ENCODE results near the gene ZNF414. TPM values are rescaled to one million over a fixed set of nuclear protein-coding genes. Genes with fewer than 3 reads are reported as not detected.

Gene ZNF414
- polyA plus RNA-seq, 1 donor from 2014 or later: 22.2 TPM

GRCh38 chr19:8510589-8511115, 3.3 kb downstream of the ZNF414 start:
- H3K36me3 Mint-ChIP-seq: peaks cover 5% of the 10 kb centered on the region
- H3K4me3 Mint-ChIP-seq: no peak overlapping the region
- H3K9me3 Mint-ChIP-seq: no peaks in the 10 kb centered on the region
- no peak overlapping the region for H3K27ac Mint-ChIP-seq
- H3K4me1 Mint-ChIP-seq: peaks cover 6 to 10% (median 8%) of the 10 kb centered on the region in 3 donors
- H3K27me3 Mint-ChIP-seq: no peaks in the 10 kb centered on the region

- H3K27ac Mint-ChIP-seq: peak overlapping the region in 1 of 3 donors; percentile 91
- H3K4me1 Mint-ChIP-seq: peaks cover 0 to 5% (median 3%) of the 10 kb centered on the region in 3 donors
- no peaks in the 10 kb centered on the region for H3K9me3 Mint-ChIP-seq
- H3K27me3 Mint-ChIP-seq: peaks cover 3% of the 10 kb centered on the region
- peak overlapping the region; percentile 90 to 98 (median 94) for H3K4me3 Mint-ChIP-seq
- H3K36me3 Mint-ChIP-seq: peaks cover 5% of the 10 kb centered on the region
Observed at GRCh38 chr19:8506402-8506957, 7.5 kb downstream of the ZNF414 start.

DNA sequence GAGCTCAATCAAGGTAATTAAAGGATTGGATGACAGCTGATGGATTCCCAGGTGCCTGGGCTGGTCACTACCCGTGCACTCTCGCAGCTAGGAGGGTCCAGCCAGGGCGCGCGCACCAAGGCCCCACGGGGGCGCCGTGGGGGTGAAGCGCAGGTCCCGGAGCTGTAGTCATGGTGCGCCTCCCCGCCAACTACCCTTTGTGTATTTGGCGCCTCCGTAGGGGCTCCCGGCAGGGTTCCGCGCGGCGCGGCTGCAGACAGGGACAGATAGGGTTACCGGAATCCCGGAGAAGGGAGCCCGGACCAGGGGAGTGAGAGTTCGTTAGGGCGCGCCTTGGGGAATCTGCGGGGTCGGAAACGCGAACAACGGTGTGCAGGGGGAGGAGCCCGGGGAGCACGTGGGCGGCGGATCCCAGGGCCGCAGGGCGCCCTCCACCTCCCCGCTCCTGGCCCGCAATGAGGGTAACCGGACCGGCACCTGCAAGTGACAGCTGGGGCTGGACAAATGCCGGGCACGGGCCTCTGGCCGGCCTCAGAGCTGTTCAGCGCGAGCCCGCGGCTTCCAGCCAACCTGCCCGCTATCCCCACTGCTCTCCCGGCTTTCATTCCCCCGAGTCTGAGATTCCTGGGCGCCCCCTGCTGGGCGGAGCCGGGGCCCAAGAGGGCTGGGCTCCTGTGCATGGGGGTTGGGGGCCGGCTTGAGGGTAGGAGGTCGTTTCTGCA, 8.1 kb downstream of the ZNF414 start:
- H3K27ac Mint-ChIP-seq: peak overlapping the region; percentile 27 to 92 (median 91)
- no peaks in the 10 kb centered on the region for H3K9me3 Mint-ChIP-seq
- peaks cover 0 to 5% (median 3%) of the 10 kb centered on the region in 3 donors for H3K4me1 Mint-ChIP-seq
- peaks cover 5% of the 10 kb centered on the region for H3K36me3 Mint-ChIP-seq
- H3K4me3 Mint-ChIP-seq: peak overlapping the region; percentile 90 to 98 (median 94)
- peaks cover 3% of the 10 kb centered on the region for H3K27me3 Mint-ChIP-seq

- H3K9me3 Mint-ChIP-seq: no peaks in the 10 kb centered on the region
- H3K27ac Mint-ChIP-seq: no peak overlapping the region
- peak overlapping the region in 3 of 4 donors; percentile 33 to 49 (median 44) for H3K4me3 Mint-ChIP-seq
- peaks cover 0 to 6% (median 5%) of the 10 kb centered on the region in 3 donors for H3K4me1 Mint-ChIP-seq
- H3K27me3 Mint-ChIP-seq: peaks cover 3% of the 10 kb centered on the region
- peaks cover 5% of the 10 kb centered on the region for H3K36me3 Mint-ChIP-seq
Observed at GRCh38 chr19:8504919-8505318, 9.0 kb downstream of the ZNF414 start.

DNA sequence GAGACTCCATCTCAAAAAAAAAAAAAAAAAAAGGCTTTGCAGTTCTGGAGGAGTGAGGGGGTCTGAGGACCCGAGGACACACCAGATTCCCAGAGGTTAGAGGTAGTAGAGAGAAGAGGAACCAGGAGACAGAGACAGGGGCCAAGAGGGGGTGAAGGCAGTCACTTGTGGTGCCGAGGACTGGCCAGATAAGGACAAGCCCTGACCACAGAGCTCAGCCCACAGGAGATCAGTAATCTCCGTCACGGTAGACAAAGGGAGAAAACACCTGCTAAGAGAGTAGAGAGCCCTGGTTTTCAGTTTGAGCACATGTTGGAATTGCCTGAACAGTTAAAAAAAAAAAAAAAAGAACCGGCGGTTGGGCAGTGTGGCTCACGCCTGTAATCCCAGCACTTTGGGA, 9.8 kb downstream of the ZNF414 start:
- Mint-ChIP-seq H3K36me3 (peaks cover 2% of the 10 kb centered on the region), H3K9me3 (no peaks in the 10 kb centered on the region), H3K4me1 (peaks cover 0 to 6% (median 5%) of the 10 kb centered on the region in 3 donors), H3K4me3 (peak overlapping the region in 3 of 4 donors; percentile 26 to 52 (median 31)), H3K27ac (peak overlapping the region in 1 of 3 donors; percentile 12), H3K27me3 (peaks cover 3% of the 10 kb centered on the region)

DNA sequence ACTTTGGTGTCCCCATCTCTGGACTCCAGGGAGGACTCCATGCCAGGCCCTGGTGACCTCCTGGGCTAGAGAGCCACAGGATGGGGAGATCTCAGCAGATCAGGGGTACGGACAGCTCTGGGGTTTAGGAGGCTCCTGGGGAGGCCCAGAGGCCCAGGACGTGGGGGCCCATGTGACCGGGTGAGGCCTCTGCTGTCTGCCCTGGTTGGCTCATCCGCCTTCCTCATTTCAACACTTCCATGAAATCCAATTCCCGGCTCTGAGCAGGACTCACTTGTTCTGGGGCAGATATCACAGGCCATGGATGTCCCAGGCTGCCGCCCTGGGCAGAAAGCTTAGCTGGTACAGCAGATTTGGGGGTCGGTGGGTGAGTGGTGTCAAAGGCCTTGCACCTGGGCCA, 10.5 kb downstream of the ZNF414 start:
- Mint-ChIP-seq H3K27me3 (peaks cover 3% of the 10 kb centered on the region), H3K9me3 (no peaks in the 10 kb centered on the region), H3K36me3 (peaks cover 2% of the 10 kb centered on the region), H3K4me1 (peaks cover 0 to 6% (median 5%) of the 10 kb centered on the region in 3 donors), H3K27ac (no peak overlapping the region), H3K4me3 (no peak overlapping the region)

DNA sequence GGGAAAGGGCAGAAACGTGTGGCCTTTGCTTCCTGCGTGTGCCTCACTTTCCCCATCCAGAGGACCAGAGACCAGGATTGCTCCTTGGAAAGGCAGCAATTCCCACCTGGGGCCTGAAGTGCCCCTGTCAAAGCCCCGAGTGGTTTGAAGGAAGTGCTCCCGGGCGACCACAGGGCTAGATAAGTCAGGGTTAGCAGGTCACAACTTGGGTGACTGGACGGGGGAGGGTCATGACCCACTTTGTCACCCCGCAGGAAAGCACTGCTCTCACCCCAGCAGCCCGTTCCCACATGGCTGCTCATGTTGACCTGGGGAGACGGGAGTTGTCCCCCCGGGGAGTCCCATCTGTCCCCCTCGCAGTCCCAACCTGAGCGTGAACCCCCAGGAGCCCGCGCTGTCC, 12.0 kb downstream of the ZNF414 start:
- Mint-ChIP-seq H3K4me3 (no peak overlapping the region), H3K36me3 (no peaks in the 10 kb centered on the region)

DNA sequence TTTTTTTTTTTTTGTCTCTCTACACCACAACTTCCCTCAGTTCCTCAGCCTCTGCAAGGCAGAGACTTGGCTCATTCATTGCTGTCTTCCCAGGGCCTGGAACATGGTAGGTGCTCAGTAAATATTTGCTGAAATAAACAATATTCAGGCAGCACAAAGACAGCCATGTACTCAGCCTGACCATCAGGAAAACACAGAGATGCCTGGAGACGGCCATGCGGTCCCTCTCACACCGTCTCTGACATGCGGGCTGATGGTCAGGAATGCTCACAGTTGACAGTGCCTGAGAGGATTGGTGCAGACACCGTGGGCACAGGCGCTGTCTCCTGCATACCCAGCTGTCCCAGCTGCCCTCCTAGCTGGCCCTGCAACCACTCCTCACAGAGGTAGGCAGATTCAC, 12.5 kb downstream of the ZNF414 start:
- Mint-ChIP-seq H3K27ac (no peak overlapping the region), H3K4me1 (peaks cover 0 to 6% (median 5%) of the 10 kb centered on the region in 3 donors), H3K4me3 (no peak overlapping the region), H3K27me3 (peaks cover 3% of the 10 kb centered on the region), H3K9me3 (no peaks in the 10 kb centered on the region), H3K36me3 (no peaks in the 10 kb centered on the region)

More for the DNA sequence above, 12.0 kb downstream of the ZNF414 start:
- Mint-ChIP-seq H3K4me1 (peaks cover 0 to 6% (median 5%) of the 10 kb centered on the region in 3 donors), H3K9me3 (no peaks in the 10 kb centered on the region), H3K27me3 (peaks cover 3% of the 10 kb centered on the region), H3K27ac (no peak overlapping the region)

DNA sequence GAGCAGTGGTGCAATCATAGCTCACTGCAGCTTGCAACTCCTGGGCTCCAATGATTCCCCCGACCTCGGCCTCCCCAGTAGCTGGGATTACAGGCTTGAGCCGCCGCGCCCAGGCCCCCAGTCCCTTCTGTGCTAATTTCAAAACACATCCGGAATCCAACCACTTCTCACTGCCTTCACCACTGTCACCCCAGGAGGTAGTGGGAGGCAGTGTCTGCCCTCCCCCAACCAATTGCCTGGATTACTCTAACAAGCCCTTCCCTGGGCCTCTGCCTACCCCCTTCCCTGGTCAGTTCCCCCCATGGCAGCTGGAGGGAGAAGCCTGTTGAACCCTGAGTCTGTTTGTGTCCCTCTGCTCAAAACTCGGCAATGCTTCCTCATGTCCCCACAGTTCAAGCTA, 13.8 kb downstream of the ZNF414 start:
- Mint-ChIP-seq H3K4me3 (no peak overlapping the region), H3K4me1 (peaks cover 0 to 6% (median 1%) of the 10 kb centered on the region in 3 donors), H3K27ac (peak overlapping the region in 1 of 3 donors; percentile 18)

DNA sequence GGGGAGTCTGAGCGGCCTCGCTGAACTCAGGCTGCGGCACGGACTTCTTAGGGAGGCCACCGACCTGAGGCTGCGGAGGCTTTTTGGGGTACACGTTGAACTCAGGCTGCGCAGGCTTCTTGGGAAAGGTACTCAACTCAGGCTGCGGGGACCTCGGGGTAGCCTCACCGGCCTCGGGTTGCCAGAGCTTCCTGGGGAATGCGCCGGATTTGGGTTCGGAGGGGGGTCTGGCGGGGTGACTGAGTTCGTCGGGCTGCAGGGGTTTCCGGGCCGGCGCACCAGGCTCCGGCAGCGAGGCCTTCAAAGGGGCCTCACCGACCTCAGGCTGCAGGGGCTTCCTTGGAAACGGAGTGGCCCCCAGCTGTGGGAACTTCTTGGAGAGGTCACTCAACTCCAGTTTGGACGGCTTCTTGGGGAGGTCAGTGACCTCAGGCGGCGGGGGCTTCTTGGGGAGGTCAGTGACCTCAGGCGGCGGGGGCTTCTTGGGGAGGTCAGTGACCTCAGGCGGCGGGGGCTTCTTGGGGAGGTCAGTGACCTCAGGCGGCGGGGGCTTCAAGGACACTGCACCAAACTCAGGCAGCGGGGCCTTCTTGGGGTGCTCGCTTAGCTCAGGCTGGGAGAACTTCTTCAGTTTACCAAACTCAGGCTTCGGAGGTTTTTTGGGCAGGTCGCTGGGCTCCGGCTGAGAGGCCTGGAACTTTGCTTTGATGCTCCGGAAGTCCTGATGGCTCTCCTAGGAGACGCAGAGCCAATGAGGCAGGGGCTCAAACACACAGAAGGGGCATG, 14.7 kb downstream of the ZNF414 start:
- H3K4me1 Mint-ChIP-seq: peaks cover 0 to 6% (median 1%) of the 10 kb centered on the region in 3 donors
- H3K27me3 Mint-ChIP-seq: peaks cover 1% of the 10 kb centered on the region
- H3K36me3 Mint-ChIP-seq: no peaks in the 10 kb centered on the region
- no peak overlapping the region for H3K4me3 Mint-ChIP-seq
- H3K9me3 Mint-ChIP-seq: no peaks in the 10 kb centered on the region
- no peak overlapping the region for H3K27ac Mint-ChIP-seq

More for the DNA sequence above, 13.8 kb downstream of the ZNF414 start:
- Mint-ChIP-seq H3K9me3 (no peaks in the 10 kb centered on the region), H3K36me3 (no peaks in the 10 kb centered on the region), H3K27me3 (peaks cover 3% of the 10 kb centered on the region)

DNA sequence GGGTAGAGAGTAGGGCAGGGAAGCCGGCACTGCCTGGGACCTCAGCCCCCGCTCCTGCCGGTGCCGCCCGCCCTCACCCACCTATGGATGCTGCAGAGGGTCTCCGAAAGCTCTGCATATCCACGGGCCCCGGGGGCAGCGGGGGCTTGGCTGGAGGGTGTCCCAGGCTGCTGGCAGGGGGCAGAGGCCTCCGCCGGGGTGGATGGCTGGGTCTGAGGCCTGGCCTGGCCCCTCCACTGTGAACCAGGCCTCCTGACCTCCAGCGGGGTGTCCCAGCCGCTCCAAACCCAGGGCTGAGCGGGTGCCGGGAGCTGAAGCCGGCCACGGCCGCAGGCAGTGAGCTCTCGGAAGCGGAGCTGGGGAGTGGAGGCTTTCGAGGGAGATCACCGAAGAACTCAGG, 15.7 kb downstream of the ZNF414 start:
- Mint-ChIP-seq H3K36me3 (no peaks in the 10 kb centered on the region), H3K27me3 (peaks cover 1% of the 10 kb centered on the region), H3K4me3 (no peak overlapping the region), H3K27ac (no peak overlapping the region), H3K9me3 (no peaks in the 10 kb centered on the region), H3K4me1 (peaks cover 0 to 3% (median 1%) of the 10 kb centered on the region in 3 donors)

GRCh38 chr19:8494158-8494557, 19.8 kb downstream of the ZNF414 start:
- no peaks in the 10 kb centered on the region for H3K9me3 Mint-ChIP-seq
- H3K4me1 Mint-ChIP-seq: peaks cover 0 to 2% (median 1%) of the 10 kb centered on the region in 3 donors
- H3K4me3 Mint-ChIP-seq: no peak overlapping the region
- no peak overlapping the region for H3K27ac Mint-ChIP-seq
- H3K36me3 Mint-ChIP-seq: no peaks in the 10 kb centered on the region
- no peaks in the 10 kb centered on the region for H3K27me3 Mint-ChIP-seq

GRCh38 chr19:8491574-8491973, 22.4 kb downstream of the ZNF414 start:
- peaks cover 10 to 15% (median 14%) of the 10 kb centered on the region in 3 donors for H3K4me1 Mint-ChIP-seq
- peaks cover 1% of the 10 kb centered on the region for H3K36me3 Mint-ChIP-seq
- H3K27ac Mint-ChIP-seq: no peak overlapping the region
- H3K27me3 Mint-ChIP-seq: no peaks in the 10 kb centered on the region
- H3K4me3 Mint-ChIP-seq: no peak overlapping the region
- no peaks in the 10 kb centered on the region for H3K9me3 Mint-ChIP-seq

- H3K36me3 Mint-ChIP-seq: peaks cover 1% of the 10 kb centered on the region
- H3K9me3 Mint-ChIP-seq: no peaks in the 10 kb centered on the region
- peaks cover 13 to 17% (median 14%) of the 10 kb centered on the region in 3 donors for H3K4me1 Mint-ChIP-seq
- no peak overlapping the region for H3K4me3 Mint-ChIP-seq
- peak overlapping the region in 2 of 3 donors; percentile 84 to 85 for H3K27ac Mint-ChIP-seq
- no peaks in the 10 kb centered on the region for H3K27me3 Mint-ChIP-seq
Observed at GRCh38 chr19:8490873-8491272, 23.1 kb downstream of the ZNF414 start.

DNA sequence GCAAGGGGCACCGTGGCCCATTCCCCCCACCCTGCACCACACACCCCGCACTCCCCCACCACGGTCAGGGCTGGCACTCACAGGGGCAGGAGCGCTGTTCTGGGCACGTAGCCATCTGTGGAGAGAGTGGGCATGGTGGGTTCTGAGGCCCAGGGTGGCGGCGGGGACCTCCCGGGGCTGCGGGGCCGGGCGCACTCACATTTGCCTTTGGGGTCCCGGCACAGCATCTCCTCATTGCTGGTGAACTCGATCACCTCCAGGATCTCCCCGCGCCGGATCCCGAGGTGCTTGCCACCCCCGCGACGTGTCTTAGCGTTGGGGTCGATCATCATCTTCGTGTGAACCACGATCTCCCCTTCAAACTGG, 23.6 kb downstream of the ZNF414 start:
- Mint-ChIP-seq H3K27me3 (no peaks in the 10 kb centered on the region), H3K4me1 (peaks cover 13 to 17% (median 14%) of the 10 kb centered on the region in 3 donors), H3K36me3 (peaks cover 1% of the 10 kb centered on the region), H3K4me3 (no peak overlapping the region), H3K9me3 (no peaks in the 10 kb centered on the region), H3K27ac (peak overlapping the region in 1 of 3 donors; percentile 84)

All from IgD-negative memory B cell (primary cell).